NCI-H82 (cell line): ENCODE data around the gene HOXB8.

Source experiments
- DNase-seq: peaks from one replicate; lab custom pipeline; 2025; lab: John Stamatoyannopoulos, UW

The HOXB8 gene

DNA sequence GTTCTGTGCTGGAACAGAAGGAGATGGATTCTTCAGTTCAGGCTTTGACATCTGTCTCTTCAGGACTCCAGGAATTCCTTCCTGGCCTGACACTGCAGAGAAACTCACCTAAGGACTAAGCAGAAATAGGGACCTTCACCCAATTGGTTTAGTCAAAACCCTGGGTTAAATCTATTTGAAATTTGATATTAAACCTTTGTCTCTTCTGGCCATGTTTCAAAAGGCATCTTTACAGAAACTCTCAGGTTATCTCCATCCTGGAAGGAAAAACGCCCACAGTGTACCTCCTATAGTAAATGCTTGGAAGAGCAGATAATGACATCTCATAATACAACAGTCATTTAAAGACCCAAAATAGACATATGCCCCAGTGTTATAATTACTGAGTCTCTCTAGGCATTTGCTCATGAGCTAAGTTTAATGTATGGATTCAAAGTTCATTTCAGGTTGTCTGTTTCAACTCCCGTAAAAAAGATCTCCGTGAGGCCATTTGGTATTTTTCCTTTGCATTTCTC, 31.3 kb downstream of the HOXB8 start:
- no peak for DNase-seq

DNA sequence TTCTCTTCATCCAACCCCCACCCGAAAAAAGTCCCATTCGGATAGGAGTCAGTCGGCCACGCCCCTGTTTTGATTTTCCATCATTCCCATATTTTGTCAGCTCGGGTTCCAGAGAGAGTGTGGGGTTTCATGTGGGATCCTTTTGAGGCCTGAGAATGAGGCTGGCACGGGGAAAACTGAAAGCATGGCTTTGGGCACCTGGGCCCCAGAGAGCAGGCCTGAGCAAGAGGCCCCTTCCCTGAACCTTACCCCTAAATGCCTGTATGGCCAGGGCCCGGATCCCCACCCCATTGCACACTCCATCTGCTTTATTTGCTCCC, 32.4 kb downstream of the HOXB8 start:
- no peak for DNase-seq

DNA sequence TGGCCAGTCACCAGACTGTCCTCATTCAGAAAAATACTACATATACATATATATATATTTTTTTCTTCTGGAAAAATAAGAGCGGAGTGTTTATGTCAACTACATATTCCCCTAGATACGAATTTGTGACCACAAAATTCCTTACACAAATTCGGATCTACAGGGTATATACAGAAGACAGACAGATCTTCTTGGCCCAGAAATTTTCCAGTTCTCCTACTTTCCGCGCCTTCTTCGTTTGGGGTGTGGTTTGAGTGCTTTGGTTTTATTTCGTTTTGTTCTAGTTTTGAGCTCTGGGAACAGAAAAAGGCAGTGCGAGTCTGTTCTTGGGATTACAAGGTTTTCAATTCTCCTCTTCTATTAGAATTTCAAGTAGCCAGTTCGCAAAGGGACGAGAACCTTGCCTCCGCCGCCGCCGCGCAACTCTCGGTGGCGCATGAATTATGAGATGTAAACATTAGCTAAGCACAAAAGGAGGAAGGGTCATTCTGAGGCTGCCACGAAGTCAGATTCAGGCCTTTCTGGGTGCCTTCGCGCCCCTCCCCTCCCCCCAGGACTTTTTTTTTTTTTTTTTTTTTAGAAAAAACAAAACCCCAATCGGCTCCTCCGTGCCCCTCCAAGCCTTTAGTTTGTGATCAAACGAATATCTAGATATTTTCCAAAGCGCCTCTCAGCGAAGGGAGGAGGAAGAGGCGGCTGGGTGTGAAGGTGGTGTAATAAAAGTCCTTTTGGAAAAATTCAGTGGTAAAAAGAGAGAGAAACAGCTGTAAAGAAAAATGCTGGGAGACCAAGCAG, 35.1 kb downstream of the HOXB8 start:
- no peak for DNase-seq

DNA sequence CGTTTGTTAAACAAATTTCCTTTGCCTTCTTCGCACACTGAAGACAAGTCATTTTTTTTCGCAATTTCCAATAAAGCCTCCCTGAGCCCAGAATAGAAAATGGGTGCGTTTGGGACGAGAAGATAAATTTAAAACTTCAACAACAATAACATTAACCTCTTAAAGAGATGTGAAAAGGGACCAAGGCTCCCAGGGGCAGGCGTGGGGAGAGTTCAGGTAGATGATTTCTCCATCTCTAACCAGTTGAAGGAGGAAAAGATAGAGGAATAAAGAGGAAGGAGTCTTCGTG, 35.7 kb downstream of the HOXB8 start:
- no peak for DNase-seq

DNA sequence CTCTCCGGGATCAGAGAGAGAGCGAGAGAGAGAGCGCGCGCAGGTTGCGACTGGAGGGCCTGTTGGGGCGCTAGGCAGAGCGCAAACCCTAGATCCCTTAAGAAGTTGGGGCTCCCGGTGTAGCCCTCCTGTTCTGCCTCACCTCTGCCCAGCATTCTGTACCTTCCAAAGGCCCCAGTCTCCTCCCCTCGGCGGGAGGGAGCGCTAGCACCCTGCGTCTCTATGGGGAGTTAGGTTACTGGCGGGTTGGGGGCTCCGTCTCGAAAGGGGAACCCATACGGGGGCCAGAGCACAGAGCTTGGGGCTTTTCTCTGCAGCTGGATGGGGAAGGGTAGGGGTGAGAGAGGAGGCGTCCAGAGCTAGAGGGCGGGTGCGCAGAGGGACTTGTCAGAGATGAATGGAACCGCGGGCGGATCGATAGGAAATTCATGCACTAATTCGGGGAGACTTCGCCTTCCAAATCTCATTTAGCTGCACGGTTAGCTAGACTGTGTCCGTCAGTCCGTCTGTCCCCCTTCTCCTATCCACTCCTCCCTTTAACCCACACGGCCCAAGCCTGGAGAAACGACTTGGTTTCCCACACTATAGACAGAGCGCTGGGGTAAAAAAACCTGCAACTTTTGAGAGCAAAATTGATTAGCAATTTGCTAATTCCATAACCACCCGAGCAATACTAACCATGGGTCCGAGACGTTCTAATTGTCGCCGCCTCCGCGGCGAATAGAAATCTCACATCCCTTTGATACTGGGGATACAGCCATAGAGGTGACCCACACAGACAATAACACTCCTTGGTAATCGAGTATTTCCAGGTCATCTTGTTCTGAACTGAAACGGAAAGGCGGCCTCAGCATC, 36.2 kb downstream of the HOXB8 start:
- no peak for DNase-seq

DNA sequence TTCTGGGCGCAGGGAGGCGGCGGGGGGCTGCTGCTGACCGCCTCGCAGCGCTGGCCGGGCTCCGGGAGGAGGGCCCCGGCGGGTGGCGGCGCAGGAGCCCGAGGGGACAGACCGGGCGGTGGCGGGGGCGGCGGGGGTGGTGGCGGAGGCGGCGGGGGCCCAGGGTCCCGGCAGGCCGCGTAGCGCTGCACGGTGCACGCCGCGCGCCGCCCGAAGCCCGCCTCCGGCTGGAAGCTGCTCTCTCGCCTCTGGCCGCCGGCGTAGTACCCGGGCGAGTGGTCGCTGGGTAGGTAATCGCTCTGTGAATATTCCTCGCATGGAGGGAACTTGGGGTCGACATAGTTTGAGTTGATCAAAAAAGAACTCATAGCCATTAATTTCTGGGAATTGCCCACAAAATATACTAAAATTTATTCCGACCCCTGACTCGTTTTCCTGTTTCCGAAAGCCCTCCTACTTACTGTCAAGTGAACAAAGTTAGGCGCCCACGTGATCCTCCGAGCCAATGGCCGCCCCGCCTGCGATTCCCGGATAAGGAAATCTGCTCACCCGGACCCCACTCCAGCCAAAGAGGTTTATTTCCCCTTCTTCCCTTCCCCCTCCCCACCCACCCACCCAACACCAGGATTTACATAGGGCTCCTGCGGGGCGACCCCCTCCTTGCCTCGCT, 37.0 kb downstream of the HOXB8 start, which contains the start of gene HOXB4:
HOXB4 (minus strand) TSS at position 405 of the 670 bp plus-strand sequence; CDS start at position 374, 31 bp downstream.
- no peak for DNase-seq

DNA sequence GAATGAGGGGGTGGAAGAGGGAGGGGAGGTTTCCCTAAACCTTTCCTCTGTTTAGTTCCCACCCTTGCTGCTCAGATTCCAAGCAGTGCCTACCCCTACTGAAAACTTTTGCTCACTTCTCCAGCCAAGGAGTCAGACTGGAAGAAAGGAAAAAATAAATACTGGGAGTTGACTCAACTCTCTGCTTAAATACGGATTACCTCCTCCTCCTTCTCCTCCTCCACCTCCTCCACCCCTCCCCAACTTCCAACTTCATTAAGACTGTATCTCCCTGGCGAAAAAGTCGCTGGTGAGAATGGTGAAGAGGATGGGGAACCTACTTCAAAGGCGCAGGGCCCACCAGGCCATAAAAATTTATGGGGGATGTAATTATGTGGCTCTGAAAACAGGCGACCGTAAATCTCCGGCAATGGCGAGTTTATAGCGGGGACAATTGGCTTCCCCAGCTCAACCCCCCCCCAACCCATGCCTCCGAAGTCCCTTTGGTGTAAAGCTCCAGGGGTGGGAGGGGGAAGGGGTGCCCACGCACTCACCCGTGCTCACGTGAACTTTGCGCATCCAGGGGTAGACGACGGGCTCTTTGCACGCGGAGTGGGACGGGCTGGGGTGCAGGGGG, 37.7 kb downstream of the HOXB8 start:
- no peak for DNase-seq

DNA sequence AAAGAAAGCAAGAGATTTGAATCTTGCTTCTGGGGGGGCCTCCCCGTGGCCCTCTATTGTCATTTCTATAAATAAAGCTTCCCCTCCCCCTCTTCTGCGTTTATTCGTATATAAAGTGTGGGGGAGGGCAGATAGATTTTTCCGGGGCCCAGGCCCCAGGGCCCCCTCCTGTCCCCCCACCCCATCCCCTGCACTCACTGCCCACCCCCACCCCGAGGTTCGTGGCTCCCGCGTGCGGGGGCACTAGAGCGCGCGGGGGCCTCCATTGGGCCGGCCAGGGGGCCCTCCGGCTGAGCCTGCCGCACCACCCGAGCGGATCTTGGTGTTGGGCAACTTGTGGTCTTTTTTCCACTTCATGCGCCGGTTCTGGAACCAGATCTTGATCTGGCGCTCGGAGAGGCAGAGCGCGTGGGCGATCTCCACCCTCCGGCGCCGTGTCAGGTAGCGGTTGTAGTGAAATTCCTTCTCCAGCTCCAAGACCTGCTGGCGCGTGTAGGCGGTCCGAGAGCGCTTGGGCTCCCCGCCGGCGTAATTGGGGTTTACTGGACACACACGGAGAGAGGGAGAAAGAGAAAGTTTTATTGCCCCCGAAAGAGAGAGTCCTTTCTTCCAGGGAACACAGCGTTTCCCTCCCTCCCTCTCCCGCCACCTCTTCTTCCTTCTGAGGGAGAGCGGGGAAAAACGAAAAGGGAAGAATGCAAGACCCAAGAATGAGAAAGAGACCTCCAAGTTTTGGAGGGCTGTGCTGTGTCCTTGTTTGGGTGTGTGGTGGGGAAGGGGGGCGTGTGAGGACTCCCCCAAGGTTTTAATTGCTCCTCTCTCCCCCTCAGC, 38.4 kb downstream of the HOXB8 start:
- no peak for DNase-seq

DNA sequence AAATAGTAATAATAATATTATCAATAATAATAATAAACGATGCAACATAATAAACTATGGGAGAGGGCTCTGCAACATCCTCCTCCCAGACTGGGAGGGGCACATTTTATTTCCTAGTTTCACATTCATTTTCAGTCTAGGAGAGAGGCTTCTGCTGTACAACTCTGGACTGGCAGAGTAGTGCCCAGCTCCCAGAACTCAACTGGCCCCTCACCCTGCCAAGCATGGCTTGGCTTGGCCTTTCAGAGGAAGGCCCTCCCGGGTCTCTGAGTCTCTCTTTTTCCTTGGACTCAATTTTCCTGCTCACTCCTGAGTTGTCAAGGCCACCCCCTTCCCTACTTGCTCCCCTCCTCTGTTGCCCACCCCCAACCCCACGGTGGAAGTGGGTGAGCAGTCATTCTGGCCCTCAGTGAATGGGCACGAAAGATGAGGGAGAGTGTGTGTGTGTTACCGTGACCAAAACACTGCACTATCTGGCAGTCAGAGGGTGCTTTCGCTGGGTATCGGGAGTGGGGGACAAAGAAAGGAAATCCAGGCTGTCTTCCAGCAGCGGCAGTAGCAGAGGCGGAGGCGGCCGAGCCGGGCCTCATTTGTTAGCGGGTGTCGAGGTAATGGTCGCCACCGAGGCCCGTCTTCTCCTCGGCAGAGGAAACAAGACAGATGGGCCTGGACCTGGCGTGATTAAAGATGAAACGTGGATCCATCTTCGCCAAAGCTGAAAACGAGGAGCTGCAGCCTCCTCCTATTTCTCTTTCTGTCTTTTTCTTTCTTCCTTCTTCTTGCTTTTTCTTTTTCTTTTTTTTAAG, 39.2 kb downstream of the HOXB8 start:
- DNase-seq, result no peak

DNA sequence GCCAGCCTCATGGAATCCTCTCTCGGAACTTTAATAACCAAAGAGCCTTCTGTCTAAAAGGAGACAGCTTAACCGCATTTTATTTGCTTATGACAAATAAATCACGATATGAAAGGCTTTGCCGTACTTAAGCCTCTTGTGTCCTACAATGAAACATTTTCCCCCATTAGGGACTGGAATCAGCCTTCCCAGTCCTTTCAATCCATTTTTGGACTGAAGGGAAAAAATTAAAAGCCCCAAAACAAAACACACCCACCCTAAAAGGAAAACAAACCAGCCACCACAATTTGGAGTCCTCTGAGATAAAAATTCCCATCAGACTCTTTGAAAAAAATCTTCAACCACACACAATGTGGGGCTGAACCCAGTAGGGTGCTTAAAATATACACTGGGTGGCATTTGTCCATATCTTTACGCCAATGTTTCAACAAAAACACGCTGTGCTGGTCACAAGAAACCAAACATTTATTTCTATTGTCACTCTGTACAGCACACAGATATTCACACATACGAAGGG, 40.0 kb downstream of the HOXB8 start:
- DNase-seq, result no peak

DNA sequence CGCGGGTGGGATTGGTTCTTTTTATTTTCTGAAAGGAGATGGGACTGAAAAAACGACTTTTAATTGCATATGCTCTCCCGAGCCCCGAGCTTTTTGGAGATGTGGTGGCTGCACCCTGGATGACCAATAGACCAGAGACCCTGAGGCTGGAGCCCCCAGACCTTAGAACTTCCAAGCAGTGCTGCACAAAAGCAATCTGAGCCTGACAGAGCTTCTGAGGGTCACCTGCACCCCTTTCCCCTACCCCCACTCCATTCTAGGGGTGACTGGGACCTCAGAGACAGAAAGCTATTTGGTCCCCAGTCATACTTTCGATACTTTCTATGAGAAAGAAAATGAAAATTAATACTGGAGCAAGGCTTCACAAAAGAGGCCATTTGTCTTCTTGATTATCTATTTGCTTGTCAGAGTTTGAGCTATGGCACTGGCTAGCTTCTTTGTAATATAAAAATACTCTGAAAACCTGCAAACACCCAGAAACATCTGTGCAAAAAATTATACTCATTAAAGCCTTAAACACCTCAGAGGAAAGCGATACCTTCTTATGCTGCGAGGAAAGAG, 40.5 kb downstream of the HOXB8 start:
- DNase-seq, result no peak

DNA sequence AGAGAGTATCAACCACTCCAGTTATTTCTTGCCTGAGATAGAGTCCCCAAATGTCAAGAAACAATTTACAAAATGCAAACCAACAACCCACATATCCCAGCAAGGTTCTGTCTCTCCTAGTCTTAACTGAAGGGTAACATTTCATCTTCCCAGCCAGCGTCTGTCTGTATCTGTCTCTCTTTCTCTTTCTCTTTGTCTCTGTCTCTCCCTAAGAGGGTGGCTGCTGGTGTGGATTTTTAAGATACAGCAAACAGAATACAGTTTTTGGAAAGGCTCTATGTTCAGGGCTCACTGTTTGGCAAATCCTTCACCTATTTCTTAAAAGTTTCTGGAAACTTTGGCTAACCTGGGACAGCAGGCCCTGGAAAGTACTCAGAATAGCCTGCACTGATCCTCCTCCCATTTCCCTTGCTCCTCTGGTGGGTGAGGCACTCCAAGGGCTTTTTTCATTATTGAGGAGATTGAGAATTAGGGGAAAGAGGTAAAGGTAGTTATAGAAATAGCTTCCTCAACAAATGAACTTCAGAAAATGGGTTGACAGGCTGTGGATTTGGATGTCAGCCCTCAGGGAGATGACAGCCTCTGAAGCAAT, 43.2 kb downstream of the HOXB8 start:
- no peak for DNase-seq

DNA sequence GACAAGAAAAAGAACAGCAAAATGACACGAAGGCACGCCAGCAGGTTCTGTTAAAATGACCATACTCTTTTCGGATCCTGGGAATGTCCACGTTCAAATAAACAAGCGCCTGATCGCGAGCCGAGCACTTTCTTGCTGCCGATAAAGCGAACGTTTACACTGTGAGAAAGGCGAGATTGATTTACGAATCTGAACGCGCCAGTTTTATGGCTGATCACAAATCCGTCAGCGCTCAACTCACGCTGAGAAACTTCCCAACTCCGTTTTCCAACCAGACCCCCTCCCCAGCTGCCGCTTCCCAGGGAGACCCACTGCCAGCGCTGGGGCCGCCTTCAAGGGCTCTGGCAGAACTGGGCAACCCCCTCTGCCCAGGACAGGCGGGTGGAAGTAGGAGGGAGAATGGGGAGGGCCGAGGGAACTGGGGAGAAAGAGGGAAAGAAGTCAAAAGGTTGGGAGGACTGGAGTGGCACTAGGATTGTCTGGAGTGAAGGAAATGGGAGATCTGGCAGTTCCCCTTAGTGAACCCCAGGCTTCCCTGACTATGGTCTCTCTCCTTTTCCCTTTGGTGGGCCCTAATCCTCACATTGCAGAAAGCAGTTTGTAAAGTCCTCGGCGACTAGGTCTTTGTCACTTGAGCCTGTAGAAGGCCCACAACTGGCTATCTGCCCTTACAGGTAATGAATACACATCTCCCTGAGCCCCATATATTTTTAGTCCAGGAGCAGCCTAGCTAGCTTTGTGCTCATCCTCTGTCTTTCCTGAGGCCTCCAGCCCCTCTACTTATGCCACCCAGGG, 43.9 kb downstream of the HOXB8 start:
- DNase-seq, result no peak

DNA sequence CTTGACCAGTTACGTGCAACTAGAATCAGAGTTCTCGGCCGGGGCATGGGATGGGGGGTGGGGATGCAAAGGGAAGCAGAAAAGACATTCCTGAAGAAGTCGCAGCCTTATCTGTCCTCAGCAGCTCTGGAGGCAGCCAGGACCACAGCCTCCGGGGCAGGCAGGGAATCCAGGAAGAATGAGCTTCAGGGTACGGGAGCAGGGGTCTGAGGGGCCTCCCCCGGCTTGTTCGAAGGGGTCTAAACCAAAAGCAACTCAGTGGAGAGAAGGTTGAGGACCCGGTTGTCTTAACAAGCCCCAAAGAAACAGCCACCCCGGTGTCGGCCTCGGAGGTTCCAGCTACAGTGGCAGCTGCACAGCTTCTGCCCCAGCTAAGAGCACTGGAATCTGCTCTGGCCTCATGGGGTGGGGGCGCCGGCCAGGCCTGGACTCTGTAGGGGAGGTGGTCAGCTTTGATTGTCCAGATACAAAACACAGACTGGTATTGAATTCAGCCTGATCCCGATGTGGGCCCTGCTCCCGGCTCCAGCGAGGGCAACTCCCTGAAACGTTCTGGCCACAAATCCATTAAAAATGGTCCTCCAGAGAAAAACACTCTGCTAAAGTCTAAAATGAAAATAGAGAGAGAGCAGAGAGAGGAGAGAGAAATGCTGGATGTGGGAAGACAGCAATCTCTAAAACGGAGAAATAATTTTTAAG, 44.6 kb downstream of the HOXB8 start:
- no peak for DNase-seq

DNA sequence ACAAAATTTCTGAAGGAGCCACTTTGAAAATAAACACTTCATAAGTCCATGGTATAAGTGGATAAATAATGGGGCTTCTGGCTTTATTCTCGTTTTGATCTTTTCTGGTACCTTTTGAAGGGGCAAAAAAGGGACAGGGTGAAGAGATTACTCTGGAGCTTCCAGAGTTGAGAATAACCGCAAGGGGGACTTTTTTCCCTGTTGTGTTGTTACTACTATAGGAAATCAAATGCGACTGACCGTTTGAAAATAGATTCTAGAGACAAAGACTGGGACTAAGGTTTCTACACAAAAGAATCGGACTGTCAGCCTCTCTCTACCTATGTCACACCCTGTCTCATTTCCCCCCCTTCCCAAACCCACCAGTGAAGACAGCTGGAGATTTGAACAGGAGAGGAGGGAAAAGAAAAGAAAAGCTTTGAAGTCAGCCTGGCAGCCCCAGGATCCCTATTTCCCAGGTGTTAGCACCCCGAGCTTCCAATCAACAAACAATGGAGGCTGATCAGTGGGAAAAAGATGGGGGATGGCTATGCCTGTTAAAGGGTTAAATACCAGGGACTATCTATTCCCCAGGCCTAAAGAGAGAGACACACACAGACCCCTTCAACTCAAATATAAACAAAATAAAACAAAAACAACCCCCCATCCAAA, 45.3 kb downstream of the HOXB8 start:
- no peak for DNase-seq

DNA sequence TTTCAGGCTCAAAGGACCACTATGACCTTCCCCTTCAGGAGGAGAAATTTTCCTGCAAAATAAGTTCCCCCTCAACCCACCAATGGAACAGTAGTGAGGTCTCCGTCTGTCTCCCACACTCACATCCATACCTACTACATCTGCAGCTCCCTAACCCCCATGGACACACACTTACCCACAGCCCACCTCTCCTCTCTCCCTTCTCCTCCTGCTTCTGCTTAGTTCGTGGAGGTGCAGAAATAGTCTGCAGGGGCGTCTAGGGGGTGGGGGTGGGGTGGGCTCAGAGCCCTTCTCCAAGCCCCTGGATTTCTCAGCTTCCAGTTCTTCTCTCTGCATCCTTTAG, 45.9 kb downstream of the HOXB8 start:
- DNase-seq, result no peak

DNA sequence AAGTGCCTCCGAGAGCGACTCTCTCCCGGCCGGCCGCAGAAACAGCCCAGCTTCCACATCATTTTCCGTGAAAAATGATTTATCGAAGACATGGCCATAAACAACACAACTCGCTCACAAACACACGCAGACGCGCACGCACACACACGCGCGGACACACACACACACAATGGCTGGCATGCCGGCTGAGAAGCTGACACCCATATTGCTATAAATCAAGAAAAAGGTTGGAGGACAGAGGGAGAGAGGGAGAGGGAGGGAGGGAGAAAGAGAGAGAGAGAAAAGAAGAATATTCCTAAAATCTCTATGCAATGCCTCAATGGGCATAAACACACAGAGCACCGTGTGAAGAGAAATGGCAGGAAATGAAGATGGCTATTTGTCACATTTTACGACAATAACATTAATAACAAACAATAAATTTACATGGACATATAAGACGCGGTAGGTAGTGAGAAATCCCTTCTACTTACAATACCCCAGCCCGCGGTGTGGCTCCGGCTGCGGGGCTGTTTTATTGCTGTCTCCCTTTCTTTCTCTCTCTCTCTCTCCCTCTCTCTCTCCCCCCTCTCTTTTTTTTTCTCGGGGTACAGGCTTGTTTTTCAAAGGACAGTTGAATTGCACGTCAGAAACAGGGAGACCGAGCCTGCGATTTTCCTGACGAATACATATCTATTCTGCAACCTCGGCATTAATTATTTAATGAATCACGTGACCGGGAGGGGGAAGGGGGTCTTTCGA, 46.4 kb downstream of the HOXB8 start:
- no peak for DNase-seq
